Measurements from ENCODE around the gene MRPL28.
A peak's percentile ranks its signal among the peaks of the same experiment; 100 is the strongest.
"Not testable (repeated sequence)": the region's sequence is repeated elsewhere in the genome, so short reads cannot be mapped to it uniquely, and the experiment has no call there.

Gene MRPL28

DNA sequence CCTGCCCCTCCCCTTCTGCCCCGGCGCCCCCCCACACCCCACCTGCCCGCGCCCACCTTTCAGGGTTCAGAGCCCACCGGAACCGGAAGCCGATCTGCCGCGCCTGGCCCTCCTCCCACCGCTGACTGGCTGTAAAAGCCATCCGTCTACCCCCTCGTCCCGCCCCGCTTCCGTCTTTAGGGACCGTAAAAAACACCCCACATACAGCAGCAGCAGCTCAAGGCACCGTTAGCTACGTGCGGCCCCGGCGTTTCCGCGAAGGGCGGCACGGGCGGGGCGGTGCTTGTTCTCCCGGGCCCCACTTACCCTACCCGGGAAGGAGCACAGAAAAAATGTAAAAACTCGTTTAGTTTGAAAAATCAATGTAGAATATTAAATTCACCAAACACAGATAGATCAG, at the start of gene MRPL28:
Gene MRPL28 (minus strand): TSS at position 96 of the 400 bp plus-strand sequence. CDS start 320 bp downstream, outside the sequence.
- DNase-seq (ENCODE audit: low read depth): peak; percentile 85

DNA sequence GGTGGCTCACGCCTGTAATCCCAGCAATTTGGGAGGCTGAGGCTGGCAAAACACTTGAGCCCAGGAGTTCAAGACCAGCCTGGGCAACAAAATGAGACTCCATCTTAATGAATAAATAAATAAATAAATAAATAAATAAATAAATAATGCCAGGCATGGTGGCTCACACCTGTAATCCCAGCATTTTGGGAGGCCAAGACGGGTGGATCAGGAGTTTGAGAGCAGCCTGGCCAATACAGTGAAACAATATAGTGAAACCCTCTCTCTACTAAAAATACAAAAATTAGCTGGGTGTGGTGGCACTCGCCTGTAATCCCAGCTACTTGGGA, 44.8 kb upstream of the MRPL28 start:
- not testable (repeated sequence) for DNase-seq (ENCODE audit: low read depth)

DNA sequence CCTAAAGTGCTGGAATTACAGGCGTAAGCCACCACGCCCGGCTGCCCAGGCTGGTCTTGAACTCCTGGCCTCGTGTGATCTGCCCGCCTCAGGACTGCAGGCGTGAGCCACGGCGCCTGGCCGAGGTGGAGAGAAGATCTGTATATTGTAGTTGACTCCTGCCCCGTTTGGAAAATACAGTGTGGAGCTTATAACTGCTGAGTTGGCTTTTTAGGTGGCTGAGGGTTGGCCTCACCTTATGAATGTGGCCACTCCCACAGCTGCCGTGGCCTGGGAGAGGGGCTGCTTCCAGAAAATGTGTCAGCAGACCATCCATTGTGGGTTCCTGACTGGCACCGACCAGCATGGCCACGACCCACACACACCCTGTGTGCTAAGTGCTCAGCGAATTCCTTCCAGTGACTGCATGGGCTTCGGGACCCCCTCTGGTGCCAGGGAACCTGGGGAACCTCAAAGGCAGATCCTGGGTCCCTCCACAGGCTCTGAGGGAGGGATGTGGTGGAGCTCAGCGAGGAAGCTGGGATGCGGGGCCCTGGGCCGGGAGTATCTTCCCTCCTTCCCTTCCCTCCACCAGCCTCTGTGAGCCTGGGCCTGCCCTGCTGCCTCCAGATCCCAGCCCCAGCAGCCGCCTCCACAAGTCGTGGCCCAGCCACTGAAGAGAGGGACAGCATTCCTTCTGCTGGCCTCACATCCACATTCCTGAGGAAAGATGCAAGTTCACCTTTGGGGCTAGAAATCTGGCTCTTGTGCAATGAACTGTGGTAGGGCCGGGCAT, 44.2 kb upstream of the MRPL28 start:
- no peak for DNase-seq (ENCODE audit: low read depth)

DNA sequence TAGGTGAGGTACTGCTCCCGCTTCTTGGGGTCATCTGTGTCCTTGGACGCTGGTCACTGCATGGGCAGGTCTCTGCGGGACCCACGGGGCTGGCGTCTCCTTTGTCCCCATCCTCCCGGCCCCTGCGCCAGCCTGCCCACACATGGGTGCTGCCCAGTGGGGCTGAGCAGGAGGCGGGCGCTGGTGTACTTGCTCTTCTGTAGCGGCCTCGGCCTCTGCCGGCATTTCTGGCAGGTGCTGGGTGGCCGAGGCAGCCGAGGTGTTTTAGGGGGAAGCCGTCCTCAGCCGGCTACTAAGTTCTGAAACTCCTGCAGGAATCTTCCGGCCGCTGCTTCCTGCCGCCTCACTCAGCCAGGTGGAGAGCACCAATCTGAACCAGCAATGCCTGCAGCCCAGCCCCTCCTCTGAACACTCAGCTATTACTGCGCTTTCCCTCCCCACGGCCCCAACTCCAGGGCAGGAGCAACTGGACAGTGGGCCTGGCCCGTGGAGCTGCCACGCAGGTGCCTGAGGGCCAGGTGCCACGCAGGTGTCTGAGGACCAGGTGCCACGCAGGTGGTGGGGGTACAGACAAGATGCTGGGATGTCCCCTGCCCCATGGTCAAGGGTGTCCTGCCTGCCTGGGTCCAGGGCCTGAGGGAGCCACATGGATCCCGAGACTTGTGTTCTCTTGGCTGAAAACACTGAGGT, 41.4 kb upstream of the MRPL28 start:
- DNase-seq (ENCODE audit: low read depth): no peak

DNA sequence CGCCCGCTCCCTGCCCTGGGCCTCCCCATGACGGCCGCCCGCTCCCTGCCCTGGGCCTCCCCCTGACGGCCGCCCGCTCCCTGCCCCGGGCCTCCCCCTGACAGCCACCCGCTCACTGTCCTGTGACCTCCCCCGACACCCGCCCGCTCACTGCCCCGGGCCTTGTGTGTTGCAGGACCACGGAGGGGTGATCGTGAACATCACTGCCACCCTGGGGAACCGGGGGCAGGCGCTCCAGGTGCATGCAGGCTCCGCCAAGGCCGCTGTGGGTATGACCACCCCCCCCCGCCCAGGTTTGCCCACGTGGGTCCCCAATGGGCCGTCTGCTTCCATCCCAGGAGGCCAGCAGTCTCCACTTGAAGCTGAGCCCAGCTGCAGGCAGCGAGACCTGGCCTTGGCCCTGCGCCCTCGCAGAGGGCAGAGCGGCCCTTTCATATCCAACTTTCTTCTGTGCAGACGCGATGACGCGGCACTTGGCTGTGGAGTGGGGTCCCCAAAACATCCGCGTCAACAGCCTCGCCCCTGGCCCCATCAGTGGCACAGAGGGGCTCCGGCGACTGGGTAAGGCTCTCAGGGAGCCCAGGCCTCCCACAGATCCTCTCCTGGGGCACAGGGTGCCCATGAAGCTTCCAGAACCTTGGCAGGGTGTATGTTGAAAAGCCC, 40.3 kb upstream of the MRPL28 start:
- DNase-seq (ENCODE audit: low read depth): no peak

DNA sequence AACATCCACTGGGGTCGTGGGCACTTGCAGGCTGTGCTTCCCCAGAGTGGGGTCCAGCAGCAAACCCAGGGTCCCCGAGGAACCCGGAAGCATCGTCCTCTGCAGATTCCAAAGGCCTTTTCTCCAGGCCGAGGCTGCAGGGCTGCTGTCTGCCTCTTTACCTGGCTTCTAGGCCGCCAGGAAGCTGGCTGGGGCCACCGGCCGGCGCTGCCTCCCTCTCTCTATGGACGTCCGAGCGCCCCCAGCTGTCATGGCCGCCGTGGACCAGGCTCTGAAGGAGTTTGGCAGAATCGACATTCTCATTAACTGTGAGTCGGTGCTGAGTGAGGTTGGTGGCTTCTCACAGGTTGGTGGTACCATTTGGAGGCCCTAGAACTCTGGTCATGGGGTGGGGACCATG, 36.9 kb upstream of the MRPL28 start:
- no peak for DNase-seq (ENCODE audit: low read depth)

DNA sequence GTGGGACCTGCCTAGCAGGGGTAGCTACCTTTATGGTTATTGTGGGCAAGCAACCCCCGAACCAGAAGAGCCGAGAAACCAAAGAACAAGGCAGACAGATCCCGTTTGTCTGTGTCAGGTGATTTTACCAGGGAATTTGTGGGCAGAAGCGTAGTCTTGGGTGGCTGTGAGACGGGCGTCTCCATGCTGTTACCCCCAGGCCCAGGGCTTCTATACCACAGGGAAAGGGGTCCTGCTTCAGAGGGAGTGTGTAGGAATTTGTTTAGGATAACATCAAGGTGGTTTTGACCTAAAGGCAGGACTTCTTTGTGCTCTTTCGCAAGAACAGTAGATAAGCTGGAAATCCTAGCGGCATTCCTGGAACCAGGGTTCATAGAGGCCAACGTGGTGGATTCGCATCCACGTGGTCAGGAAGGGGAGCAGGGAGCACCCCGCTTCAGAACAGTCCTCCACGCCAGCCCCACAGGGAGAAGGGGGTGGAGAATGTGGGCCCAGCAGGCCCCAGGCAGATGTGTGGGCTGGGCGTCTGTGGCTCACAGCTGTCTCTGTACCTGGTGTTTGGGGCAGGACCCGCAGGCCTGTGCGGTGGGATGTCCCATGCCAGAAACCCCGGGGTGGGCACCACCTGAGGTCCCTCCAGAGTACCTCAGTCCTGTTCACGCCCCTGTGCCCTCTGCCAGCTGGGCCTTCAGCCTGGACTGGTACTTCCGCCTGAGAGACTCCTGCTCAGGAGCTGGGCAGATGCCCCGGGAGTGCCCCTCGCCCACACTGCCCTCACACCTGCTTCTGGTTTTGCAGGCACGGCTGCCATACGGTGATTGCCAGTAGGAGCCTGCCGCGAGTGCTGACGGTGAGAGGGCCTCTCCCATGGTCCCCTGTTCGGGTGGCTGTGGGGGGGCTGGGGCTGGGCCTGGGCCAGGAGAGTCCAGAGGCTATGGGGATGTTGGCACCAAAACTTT, 35.5 kb upstream of the MRPL28 start:
- DNase-seq (ENCODE audit: low read depth): no peak

DNA sequence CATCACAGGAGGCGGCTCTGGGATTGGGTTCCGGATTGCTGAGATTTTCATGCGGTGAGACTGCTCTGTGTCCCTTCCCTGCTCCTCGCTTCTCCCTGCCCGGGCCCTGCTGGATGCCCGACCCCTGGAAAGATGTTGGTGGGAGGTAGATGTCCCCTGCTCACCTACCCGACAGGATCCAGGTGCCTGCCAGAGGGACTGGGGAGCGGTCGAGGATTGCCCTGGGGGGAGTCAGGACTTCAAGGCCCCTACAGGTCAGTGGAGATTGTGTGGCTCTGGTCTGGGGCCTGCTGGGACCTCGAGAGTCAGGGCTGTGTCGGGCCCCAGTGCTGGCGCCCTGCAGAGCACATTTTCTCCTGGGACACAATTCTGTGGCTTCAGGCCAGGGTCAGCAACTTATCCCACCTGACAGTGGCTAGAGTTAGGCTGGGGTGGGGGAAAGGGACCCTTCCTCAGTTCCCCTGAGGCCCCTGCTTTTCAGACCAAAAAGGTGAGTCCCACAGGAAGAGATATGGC, 34.7 kb upstream of the MRPL28 start:
- DNase-seq (ENCODE audit: low read depth): no peak

DNA sequence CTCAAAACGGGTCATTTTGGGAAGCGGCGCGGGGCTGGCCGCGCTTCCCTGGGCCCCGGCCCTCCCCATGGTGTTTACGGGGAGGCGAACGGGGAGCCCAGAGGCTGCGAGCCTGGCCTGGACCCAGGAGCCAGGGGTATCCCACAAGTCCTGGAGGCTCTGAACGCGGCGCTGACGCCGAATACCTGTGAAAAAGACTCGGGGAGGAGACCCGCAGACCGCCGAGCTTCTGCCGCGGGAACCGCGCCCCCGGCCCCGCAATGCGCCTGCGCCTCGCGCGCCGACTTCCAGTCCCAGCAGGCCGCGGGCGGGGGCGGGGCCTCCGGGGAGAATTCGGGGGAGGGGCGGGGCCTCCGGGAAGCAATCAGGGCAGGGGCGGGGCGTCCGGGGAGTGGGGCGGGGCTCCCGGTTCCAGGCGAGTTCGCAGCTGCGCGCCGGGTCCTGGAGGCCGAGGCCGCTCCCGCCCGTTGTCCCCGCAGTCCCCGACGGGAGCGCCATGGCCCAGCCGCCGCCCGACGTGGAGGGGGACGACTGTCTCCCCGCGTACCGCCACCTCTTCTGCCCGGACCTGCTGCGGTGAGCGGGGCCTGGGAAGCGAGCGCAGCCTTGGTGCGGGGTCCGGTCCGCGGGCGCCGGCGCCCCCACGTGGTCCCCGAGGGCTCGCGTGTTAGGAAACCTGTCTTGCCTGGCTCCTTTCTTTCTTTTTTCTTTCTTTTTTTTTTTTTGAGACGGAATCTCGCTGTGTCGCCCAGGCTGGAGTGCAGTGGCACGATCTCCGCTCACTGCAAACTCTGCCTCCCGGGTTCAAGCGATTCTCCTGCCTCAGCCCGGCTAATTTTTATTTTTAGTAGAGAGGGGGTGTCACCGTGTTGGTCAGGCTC, 31.4 kb upstream of the MRPL28 start, which contains the start of gene DECR2:
Gene DECR2 (plus strand): TSS at position 418 of the 881 bp plus-strand sequence. CDS start 79 bp downstream, at position 497.
- peak; percentile 99 for DNase-seq (ENCODE audit: low read depth)

DNA sequence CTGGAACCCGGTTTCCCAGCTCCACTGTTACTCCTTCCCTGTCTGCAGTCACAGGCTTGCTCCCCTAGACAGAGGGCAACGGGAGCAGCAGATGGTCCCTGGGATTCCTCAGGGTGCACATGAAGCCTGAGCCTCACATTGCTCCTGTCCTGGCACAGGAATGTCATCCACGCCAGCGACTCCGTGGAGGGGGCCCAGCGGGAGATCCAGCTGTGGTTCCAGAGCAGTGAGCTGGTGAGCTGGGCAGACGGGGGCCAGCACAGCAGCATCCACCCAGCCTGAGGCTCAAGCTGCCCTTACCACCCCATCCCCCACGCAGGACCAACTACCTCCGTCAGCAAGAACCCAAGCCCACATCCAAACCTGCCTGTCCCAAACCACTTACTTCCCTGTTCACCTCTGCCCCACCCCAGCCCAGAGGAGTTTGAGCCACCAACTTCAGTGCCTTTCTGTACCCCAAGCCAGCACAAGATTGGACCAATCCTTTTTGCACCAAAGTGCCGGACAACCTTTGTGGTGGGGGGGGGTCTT, 29.8 kb upstream of the MRPL28 start:
- no peak for DNase-seq (ENCODE audit: low read depth)

DNA sequence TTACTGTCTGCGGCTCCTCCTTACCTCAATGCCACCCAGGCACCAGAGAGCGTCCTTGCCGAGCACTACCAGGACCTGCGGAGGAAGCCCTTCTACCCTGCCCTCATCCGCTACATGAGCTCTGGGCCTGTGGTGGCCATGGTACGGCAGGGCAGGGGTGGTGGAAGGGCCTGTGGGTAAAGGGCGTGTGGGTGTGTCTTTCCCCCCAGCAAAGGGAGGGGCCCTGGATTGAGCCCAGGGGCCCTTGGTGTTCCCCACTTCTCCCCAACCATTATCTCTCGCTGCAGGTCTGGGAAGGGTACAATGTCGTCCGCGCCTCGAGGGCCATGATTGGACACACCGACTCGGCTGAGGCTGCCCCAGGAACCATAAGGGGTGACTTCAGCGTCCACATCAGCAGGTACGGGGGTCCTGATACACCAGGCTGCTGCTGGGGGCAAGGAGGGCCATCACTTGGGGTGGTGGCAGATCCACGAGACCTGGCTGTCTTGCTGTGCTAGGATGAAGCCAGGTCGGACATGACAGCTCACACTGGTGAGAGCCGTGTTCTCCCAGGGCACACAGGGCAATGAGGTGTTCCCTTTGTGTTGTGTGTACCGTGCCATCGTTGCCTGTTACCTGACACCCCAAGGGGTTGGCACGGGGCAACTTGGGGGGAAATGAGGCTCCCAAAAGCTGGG, 29.1 kb upstream of the MRPL28 start:
- no peak for DNase-seq (ENCODE audit: low read depth)

DNA sequence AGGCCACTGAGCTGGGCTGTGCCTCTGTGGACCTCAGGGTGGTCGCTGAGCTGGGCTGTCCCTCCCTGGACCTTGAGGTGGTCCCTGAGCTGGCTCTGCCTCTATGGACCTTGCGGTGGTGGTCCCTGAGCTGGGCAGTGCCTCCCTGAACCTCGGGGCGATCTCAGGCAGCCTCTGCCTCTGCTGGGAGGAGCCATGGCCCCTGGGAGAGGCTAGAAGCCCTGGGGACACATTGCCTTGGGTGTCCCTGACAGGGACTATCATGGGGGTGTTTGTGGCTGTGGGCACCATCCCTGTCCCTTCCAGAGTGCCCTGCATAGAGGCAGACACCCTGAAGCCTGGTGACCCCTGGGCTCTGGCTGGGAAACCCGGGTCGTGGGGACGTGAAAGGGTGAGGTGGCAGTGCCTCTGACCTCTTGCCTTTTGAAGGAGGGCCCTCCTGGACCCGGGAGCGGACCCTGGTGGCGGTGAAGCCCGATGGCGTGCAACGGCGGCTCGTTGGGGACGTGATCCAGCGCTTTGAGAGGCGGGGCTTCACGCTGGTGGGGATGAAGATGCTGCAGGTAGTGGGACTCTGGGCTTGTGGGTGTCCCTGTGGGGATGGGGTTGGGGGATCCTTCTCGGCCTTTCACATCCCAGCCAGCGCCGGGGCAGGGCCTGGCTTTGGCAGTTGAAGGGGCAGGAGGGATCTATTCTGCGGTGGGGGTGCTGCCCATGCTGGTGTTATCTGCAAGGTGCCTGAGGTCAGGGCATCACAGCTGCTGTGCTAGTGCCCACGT, 28.4 kb upstream of the MRPL28 start:
- no peak for DNase-seq (ENCODE audit: low read depth)

DNA sequence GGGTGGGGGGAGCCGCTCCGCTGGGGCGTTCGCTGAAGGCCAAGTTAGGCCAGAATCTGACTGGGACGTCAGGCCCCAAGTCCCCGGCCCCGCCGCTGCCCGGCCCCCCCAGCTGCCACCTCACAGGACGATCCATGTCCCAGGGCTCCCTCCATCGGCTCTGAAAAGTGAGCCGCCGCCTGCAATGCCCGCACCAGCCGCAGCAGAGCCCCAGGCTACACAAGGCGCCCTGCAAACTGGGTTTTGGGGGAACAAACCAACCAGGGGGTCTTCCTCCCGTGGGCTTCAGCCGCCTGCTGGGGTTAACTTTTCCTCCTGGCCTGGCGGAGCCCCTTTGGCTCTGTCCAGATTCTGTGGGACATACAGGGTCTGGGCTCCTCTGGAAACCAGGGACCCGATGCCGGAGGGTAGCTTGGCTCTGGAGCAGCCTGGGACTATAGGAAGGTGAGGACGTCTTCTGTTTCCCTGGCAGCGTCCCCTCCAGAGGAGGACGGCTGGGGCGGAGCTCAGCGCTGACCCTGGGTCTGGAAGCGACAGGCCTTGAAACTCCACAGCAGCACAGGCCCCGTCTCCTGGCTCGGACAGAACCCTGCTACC, 27.5 kb upstream of the MRPL28 start:
- no peak for DNase-seq (ENCODE audit: low read depth)

DNA sequence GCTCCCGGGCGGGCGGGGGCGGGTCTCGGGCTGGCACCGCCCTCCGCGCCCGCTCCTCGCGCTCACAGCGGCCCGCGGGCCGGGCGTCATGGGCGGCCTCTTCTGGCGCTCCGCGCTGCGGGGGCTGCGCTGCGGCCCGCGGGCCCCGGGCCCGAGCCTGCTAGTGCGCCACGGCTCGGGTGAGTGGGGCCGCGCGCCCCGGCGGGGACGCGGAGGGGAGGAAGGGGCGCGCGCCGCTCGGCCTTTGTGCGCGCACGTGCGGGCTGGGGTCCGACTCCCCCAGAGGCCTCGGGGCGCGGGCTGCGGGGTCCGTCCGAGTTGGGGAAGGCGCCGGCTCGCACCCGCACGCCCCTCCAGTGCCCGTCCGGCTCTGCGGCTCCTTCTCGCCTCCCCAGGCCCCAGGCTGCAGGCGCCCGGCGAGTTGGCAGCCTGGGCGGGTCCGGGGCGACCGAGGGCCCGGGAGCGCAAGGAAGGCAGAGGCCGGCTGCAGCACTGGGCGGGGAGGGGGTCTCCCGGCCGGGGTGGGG, 26.9 kb upstream of the MRPL28 start, which contains the start of gene NME4:
Gene NME4 (plus strand): TSS at position 65 of the 527 bp plus-strand sequence. CDS start 24 bp downstream, at position 89.
- DNase-seq (ENCODE audit: low read depth): no peak

DNA sequence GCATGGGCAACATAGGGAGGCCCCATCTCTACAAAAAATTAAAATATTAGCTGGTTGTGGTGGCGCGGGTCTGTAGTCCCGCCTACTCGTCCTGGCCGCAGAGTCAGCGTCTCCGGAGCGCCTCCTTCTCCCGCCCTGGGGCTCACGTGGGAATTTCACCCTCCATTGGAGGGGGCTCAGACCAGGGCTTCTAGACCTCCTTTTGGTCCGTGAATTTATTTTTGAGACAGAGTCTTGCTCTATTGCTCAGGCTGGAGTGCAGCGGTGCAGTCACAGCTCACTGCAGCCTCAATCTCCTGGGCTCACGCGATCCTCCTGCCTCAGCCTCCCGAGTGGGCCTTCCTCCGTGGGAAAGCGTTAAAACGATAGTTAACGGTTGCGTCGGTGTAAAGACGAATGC, 26.3 kb upstream of the MRPL28 start:
- no peak for DNase-seq (ENCODE audit: low read depth)

DNA sequence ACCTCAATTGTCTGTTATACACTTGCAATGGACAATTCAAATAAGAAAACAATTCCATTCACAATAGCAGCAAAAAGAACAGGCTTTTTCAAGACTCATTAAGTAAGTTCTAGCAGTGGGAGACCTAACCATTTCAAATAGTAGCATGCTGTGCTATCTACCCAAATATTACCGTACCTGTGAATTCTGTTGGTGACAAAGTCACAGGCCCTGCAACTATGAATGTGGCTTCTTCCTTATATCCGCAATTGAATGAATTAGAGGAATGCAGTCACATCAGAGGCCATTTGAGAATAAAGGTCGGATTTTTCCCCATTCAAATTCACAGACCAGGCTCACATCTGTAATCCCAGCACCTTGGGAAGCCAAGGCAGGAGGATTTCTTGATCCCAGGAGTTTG, 25.9 kb upstream of the MRPL28 start:
- DNase-seq (ENCODE audit: low read depth): no peak

DNA sequence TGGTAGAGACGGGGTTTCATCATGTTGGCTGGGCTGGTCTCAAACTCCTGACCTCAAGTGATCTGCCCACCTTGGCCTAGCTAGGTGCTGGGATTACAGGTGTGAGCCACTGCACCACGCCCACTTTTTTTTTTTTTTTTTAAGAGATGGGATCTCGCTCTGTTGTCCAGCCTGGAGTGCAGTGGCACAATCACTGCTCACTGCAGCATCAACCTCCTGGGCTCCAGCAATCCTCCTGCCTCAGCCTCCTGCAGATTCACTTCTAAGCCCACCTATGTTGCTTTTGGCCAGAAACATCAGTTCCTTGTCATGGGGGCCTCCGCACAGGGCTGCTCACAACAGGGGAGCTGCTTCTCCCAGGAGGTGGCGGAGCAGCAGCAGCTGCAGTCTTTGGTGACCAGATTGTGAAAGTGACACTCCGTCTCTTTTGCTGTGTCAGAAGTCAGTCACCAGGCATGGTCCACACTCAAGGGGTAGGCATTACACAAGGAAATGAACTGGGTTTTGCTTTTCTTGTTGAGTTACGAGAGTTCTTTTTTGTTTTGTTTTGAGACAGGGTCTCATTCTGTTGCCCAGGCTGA, 22.2 kb upstream of the MRPL28 start:
- DNase-seq (ENCODE audit: low read depth): no peak

DNA sequence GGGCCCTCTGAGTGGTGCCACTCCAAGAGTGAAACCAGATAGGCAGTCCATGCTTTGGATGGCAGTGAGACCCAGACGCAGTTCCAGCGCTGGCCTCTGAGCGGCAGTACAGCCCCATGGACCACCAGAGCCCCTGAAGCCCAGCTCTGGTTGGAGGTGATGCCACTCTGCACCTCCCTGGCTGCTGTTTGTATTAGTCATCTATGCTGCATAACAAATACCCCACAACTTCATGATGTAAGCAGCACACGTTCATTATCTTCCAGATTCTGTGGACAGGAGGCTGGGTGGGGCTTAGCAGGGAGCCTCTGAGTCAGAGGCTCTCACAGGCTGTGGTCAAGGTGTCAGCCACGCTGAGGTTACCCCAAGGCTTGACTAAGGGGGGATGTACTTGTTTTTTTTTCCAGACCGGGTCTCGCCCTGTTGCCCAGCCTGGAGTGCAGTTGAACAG, 21.6 kb upstream of the MRPL28 start:
- peak; percentile 45 for DNase-seq (ENCODE audit: low read depth)
